GM12892 (cell line): ENCODE measurements around the gene TUB.

Experiments
- POLR2A ChIP-seq: IDR thresholded peaks from 2 replicates; pipeline ENCODE4 v1.6.1; 2011; ENCODE audit warnings: low read depth, low read length, control low read depth
- POLR2AphosphoS5 ChIP-seq: IDR thresholded peaks from 2 replicates; pipeline ENCODE4 v1.6.1; 2011; ENCODE audit warnings: low read depth, low read length, control low read depth

DNA sequence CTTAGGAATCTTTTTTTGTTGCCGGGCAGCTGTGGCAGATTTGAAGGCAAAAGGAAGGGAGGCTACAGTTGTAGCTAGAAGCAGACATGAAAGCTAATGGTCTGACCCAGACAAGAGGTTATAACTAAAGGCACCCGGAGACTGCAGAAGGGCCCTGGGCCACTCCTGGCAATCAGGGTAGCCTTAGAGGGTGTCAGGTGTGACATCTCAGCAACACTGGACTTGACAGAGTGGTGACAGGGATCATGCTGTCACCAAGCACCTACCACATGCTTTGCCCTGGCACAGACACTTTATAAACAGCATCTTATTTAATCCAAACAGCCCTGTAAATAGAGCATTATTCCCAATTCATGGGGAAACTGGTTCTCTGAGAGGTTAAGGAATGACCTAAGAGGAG lies 25.7 kb downstream of the TUB start:
- TF ChIP-seq POLR2A (no peak), POLR2AphosphoS5 (no peak)
